ENCODE results near the gene IVD. TPM values are rescaled to one million over a fixed set of nuclear protein-coding genes. Genes with fewer than 3 reads are reported as not detected.

IVD gene
- total and polyA plus RNA-seq, 2 donors from 2014 or later = 76.9 to 83.0 TPM

GRCh38 chr15:40369971-40370370 lies 35.6 kb upstream of the IVD start:
- Histone ChIP-seq H3K27me3 (ENCODE audit: control insufficient read depth, insufficient read depth, low read length) (no peaks in the 10 kb centered on the region), H3K4me3 (ENCODE audit: low read length in 3 of 3) (no peak overlapping the region), H3K9ac (ENCODE audit: low read length in 3 of 3) (no peak overlapping the region), H3K27ac (ENCODE audit: low read depth in 2 of 2, low read length in 2 of 2) (no peak overlapping the region), H3K4me1 (ENCODE audit: control insufficient read depth in 2 of 3, insufficient read depth in 2 of 3, low read depth in 1 of 3, low read length in 3 of 3) (peaks cover 0 to 4% (median 0%) of the 10 kb centered on the region in 3 donors), H3K36me3 (ENCODE audit: control insufficient read depth in 2 of 3, insufficient read depth in 3 of 3, low read length in 3 of 3) (no peaks in the 10 kb centered on the region), H3K9me3 (ENCODE audit: control insufficient read depth in 2 of 3, insufficient read depth in 1 of 3, low read length in 3 of 3) (no peaks in the 10 kb centered on the region)
- FAIRE-seq (no peak), DNase-seq (peak in 2 of 5 donors; percentile 32 to 66)
- intact Hi-C loops (cut with DNase I) = no loop called here
- TF ChIP-seq CTCF (IDR thresholded peaks at IDR 0.05; ENCODE audit: borderline replicate concordance, extremely low read depth, insufficient read depth) = no peak

GRCh38 chr15:40372981-40373380 lies 32.6 kb upstream of the IVD start:
- H3K36me3 ChIP-seq (ENCODE audit: control insufficient read depth in 2 of 3, insufficient read depth in 3 of 3, low read length in 3 of 3) = no peaks in the 10 kb centered on the region

GRCh38 chr15:40377606-40378005 lies 28.0 kb upstream of the IVD start:
- DNase-seq (no peak), FAIRE-seq (no peak)
- H3K9ac ChIP-seq (ENCODE audit: low read length in 3 of 3) = no peak overlapping the region
- H3K27ac ChIP-seq (ENCODE audit: low read depth in 2 of 2, low read length in 2 of 2) = no peak overlapping the region
- H3K27me3 ChIP-seq (ENCODE audit: control insufficient read depth, insufficient read depth, low read length) = no peaks in the 10 kb centered on the region
- no peak for TF ChIP-seq CTCF (IDR thresholded peaks at IDR 0.05; ENCODE audit: borderline replicate concordance, extremely low read depth, insufficient read depth)
- H3K9me3 ChIP-seq (ENCODE audit: control insufficient read depth in 2 of 3, insufficient read depth in 1 of 3, low read length in 3 of 3) = no peaks in the 10 kb centered on the region
- peaks cover 0 to 3% (median 3%) of the 10 kb centered on the region in 3 donors for H3K4me1 ChIP-seq (ENCODE audit: control insufficient read depth in 2 of 3, insufficient read depth in 2 of 3, low read depth in 1 of 3, low read length in 3 of 3)
- intact Hi-C loops (cut with DNase I) = no loop called here
- H3K36me3 ChIP-seq (ENCODE audit: control insufficient read depth in 2 of 3, insufficient read depth in 3 of 3, low read length in 3 of 3) = no peaks in the 10 kb centered on the region
- H3K4me3 ChIP-seq (ENCODE audit: low read length in 3 of 3) = no peak overlapping the region

More at GRCh38 chr15:40372981-40373380, 32.6 kb upstream of the IVD start:
- DNase-seq (no peak), FAIRE-seq (no peak)
- no peak overlapping the region for H3K9ac ChIP-seq (ENCODE audit: low read length in 3 of 3)
- no peaks in the 10 kb centered on the region for H3K27me3 ChIP-seq (ENCODE audit: control insufficient read depth, insufficient read depth, low read length)
- H3K4me1 ChIP-seq (ENCODE audit: control insufficient read depth in 2 of 3, insufficient read depth in 2 of 3, low read depth in 1 of 3, low read length in 3 of 3) = no peaks in the 10 kb centered on the region
- no peaks in the 10 kb centered on the region for H3K9me3 ChIP-seq (ENCODE audit: control insufficient read depth in 2 of 3, insufficient read depth in 1 of 3, low read length in 3 of 3)
- H3K4me3 ChIP-seq (ENCODE audit: low read length in 3 of 3) = no peak overlapping the region
- intact Hi-C loops (cut with DNase I) = no loop called here
- no peak overlapping the region for H3K27ac ChIP-seq (ENCODE audit: low read depth in 2 of 2, low read length in 2 of 2)
- TF ChIP-seq CTCF (IDR thresholded peaks at IDR 0.05; ENCODE audit: borderline replicate concordance, extremely low read depth, insufficient read depth) = no peak

- intact Hi-C loops (cut with DNase I) = no loop called here
- Histone ChIP-seq H3K9me3 (ENCODE audit: control insufficient read depth in 2 of 3, insufficient read depth in 1 of 3, low read length in 3 of 3) (no peaks in the 10 kb centered on the region), H3K9ac (ENCODE audit: low read length in 3 of 3) (no peak overlapping the region), H3K27me3 (ENCODE audit: control insufficient read depth, insufficient read depth, low read length) (no peaks in the 10 kb centered on the region), H3K36me3 (ENCODE audit: control insufficient read depth in 2 of 3, insufficient read depth in 3 of 3, low read length in 3 of 3) (no peaks in the 10 kb centered on the region), H3K4me3 (ENCODE audit: low read length in 3 of 3) (no peak overlapping the region), H3K4me1 (ENCODE audit: control insufficient read depth in 2 of 3, insufficient read depth in 2 of 3, low read depth in 1 of 3, low read length in 3 of 3) (peaks cover 0 to 11% (median 9%) of the 10 kb centered on the region in 3 donors), H3K27ac (ENCODE audit: low read depth in 2 of 2, low read length in 2 of 2) (no peak overlapping the region)
- DNase-seq (no peak), FAIRE-seq (no peak)
- no peak for TF ChIP-seq CTCF (IDR thresholded peaks at IDR 0.05; ENCODE audit: borderline replicate concordance, extremely low read depth, insufficient read depth)
Measured at GRCh38 chr15:40379374-40379773, 26.2 kb upstream of the IVD start.
